Mucosa of stomach (tissue), 1 donor: Measurements from ENCODE around the gene HAUS1.

Experiments used
- H3K27me3 ChIP-seq: one replicate; pipeline ENCODE4 v1.7.0; 2013; ENCODE audit warnings: mild to moderate bottlenecking, low read length; ENCODE audit not compliant: control insufficient read depth, insufficient read depth
- H3K36me3 ChIP-seq: one replicate; pipeline ENCODE4 v1.7.0; 2013; ENCODE audit warnings: low read length; ENCODE audit not compliant: control insufficient read depth, insufficient read depth
- H3K4me1 ChIP-seq: one replicate; pipeline ENCODE4 v1.7.0; 2013; ENCODE audit warnings: mild to moderate bottlenecking, low read length; ENCODE audit not compliant: control insufficient read depth, insufficient read depth
- H3K4me3 ChIP-seq: one replicate; pipeline ENCODE4 v1.7.0; 2013; ENCODE audit warnings: low read length
- H3K9ac ChIP-seq: one replicate; pipeline ENCODE4 v1.7.0; 2013; ENCODE audit warnings: mild to moderate bottlenecking, low read length, moderate library complexity
- H3K9me3 ChIP-seq: one replicate; pipeline ENCODE4 v1.7.0; 2013; ENCODE audit warnings: mild to moderate bottlenecking, low read length, moderate library complexity; ENCODE audit not compliant: control insufficient read depth
- donor health status: Pancreatic carcinoma.

HAUS1 gene, protein sequence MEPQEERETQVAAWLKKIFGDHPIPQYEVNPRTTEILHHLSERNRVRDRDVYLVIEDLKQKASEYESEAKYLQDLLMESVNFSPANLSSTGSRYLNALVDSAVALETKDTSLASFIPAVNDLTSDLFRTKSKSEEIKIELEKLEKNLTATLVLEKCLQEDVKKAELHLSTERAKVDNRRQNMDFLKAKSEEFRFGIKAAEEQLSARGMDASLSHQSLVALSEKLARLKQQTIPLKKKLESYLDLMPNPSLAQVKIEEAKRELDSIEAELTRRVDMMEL

DNA sequence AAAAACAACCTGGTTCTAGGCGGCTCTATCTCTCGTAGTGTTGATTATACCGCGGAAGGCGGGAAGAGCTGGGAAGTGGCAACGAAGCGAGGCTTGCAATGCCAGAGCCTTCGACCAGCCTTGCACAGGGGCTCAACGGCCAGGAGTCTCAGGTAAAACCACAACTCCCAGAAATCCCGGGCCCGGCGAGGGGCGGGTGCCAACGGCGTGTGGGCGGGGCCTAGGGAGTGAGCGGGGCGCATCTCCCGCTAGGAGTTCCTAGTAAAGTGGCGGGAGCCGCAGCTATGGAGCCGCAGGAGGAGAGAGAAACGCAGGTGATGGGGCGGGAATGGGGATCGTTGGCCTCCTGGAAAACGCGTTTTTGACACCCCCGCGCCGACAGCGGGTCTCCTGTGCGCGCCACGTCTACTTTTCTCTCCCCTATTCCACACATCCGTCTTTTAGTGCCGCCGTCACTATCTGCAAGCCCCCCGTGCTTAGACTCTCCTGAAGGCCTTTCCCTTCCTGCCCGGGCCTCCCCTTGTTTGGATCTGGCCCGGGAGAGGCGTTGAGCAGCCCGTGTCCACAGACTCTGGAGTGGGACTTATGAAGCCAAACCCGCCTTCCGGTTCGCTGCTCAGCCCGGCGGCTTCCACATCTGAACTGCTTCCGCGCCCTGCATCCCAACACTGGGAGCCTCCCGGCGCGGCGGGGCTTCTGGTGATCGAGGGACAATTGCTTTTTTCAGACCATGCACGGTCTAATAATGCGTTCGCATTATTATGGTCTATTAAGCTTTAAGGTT lies at the start of gene HAUS1:
Gene HAUS1, plus strand, starts transcription at position 258 of the 784 bp plus-strand sequence. Its CDS starts 27 bp downstream, at position 285.
- Histone ChIP-seq H3K9me3 (no peaks in the 10 kb centered on the region), H3K9ac (peak within 1 kb of the TSS; percentile 71), H3K4me3 (peak within 1 kb of the TSS; percentile 80), H3K36me3 (no peaks in the 10 kb centered on the region), H3K27me3 (no peaks in the 10 kb centered on the region), H3K4me1 (no peaks in the 10 kb centered on the region)

DNA sequence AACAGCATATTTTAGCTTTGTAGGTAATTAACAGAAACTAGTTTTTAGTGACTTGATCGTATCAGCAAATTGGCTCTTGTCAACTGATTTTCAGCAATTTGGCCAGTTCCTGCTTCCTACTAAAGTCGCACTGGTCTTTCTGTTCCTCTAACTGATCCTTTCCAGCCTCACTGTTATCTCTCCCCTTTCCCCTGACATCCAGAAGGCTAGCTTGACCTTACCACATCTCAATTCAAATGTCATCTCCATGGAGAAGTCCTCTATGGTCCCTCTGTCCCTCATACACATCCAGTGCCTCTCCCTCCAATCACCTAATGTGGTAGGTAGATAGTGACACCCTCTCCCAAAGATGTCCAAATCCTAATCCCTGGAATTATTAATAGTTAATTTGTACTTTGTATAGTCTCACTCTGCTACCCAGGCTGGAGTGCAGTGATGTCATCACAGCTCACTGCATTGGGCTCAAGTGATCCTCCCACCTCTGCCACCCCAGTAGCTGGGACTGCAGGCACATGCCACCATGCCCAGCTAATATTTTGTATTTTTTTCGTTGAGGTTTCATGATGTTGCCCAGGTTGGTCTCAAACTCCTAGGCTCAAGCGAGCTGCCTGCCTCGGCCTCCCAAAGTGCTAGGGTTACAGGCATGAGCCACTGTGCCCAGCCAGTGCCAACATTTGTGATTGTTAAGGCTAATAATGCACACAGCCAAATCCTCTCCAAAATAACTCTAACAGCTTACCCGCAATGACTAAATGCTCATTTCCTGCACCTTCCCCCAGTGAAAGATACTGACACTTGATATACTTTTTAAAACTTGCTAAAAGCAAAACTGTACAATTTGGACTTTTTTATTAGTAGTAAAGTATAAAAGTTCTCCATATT lies 49.0 kb upstream of the HAUS1 start:
- H3K9me3 ChIP-seq: no peaks in the 10 kb centered on the region
- H3K4me1 ChIP-seq: no peaks in the 10 kb centered on the region
- H3K27me3 ChIP-seq: no peaks in the 10 kb centered on the region
- no peak overlapping the region for H3K9ac ChIP-seq
- H3K4me3 ChIP-seq: no peak overlapping the region
- H3K36me3 ChIP-seq: no peaks in the 10 kb centered on the region

DNA sequence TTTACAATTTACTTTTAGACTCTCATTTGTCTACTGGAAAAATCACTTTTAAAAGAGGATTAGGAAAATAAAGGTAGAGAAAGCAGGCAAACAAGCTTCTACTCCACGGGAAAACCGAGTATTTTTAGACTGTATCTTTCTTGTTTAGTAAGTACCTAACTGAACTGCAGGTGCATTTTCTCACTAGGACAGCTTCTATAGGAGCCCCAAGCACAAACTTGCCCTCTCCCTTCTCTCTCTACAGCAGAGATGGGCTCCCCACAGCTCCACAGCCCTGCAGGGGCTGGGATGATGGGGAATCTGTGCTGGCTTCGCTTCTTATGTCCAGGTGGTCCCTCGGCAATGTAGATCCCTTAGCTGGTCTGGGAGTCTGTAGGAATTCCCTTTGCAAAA lies 48.4 kb upstream of the HAUS1 start:
- Histone ChIP-seq H3K27me3 (no peaks in the 10 kb centered on the region), H3K9me3 (no peaks in the 10 kb centered on the region), H3K4me1 (no peaks in the 10 kb centered on the region), H3K4me3 (no peak overlapping the region), H3K9ac (no peak overlapping the region), H3K36me3 (no peaks in the 10 kb centered on the region)

DNA sequence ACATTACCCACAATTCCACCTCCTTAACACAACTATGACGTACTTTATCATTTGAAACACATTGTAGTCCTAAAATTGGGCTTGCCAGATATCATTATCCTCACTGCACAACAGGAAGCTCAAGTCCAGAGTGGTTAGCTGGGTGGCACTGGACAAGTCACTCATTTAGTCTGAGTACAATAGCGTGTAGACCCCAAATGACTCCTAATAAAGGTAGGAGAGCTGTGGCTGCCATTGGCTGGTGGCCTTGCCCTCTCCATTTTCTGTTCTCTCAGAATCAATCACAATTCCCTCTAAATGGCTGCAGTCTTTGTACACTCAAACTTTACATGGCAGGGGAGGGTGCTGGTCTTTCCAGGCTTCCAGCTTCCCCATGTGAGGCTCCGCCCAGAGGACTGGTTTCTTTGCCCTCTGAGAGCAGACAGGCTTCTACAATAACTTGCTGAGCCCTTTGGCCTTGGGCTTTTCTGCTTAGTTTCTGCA lies 43.8 kb upstream of the HAUS1 start:
- Histone ChIP-seq H3K4me1 (peaks cover 5% of the 10 kb centered on the region), H3K9ac (no peak overlapping the region), H3K9me3 (no peaks in the 10 kb centered on the region), H3K27me3 (no peaks in the 10 kb centered on the region), H3K4me3 (no peak overlapping the region), H3K36me3 (no peaks in the 10 kb centered on the region)

DNA sequence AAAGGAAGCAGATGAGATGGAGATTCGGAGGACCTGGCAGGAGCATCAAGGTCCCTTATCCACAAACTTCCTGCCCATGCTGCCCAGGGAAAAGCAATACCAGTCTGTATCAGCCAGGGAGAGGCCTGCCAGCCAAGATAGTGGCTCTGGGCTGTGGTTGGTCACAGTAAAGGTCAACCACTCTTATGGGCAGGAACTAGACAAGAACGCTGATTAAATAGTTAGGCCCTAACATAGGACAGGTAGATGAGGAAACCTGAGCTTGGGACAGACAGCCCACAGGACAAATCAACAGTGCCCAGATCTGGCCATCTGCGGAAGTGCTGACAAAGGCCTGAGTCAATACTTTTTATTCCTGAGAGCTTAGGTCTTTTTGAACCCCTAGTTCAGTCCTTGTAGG lies 42.8 kb upstream of the HAUS1 start:
- Histone ChIP-seq H3K9me3 (no peaks in the 10 kb centered on the region), H3K4me1 (peaks cover 5% of the 10 kb centered on the region), H3K36me3 (no peaks in the 10 kb centered on the region), H3K9ac (no peak overlapping the region), H3K4me3 (no peak overlapping the region), H3K27me3 (no peaks in the 10 kb centered on the region)

DNA sequence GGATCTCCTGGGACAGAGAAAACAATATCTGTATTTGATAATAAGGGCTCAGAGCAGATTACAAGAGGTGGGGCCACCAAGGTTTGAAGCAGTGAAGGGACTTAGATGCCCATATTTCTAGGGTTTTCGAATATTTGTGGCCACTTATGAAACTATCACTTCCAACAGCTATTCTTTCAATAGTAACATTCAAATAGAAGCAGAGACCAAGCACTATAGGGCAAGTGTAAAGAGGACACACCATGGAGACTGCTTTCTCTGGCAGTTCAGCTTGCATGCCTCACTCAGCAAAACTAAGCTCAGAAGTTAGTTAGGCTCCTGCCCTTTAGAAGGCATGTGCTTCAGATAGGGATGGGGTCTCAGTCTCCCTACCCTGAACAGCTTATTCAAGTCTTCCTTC lies 42.4 kb upstream of the HAUS1 start:
- no peaks in the 10 kb centered on the region for H3K36me3 ChIP-seq
- no peaks in the 10 kb centered on the region for H3K27me3 ChIP-seq
- H3K4me3 ChIP-seq: no peak overlapping the region
- H3K9ac ChIP-seq: no peak overlapping the region
- H3K9me3 ChIP-seq: no peaks in the 10 kb centered on the region
- peaks cover 5% of the 10 kb centered on the region for H3K4me1 ChIP-seq

DNA sequence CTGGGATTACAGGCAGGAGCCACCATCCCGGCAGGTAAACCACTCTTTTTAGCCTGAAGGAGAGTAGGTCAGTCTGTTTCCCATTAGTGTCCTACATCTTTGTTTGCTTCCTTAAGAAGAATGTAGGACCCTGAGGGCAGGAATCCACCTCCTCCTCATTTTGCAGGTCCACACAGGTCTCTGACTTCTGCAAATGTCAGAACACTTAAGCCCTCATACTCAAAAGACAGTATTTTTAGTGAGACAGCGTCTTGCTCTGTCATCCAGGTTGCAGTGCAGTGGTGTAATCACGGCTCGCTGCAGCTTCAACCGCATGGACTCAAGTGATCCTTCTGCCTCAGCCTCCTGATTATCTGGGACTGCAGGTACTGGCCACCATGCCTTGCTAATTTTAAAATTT lies 41.4 kb upstream of the HAUS1 start:
- H3K4me3 ChIP-seq: no peak overlapping the region
- H3K4me1 ChIP-seq: peaks cover 5% of the 10 kb centered on the region
- H3K36me3 ChIP-seq: no peaks in the 10 kb centered on the region
- no peaks in the 10 kb centered on the region for H3K27me3 ChIP-seq
- no peak overlapping the region for H3K9ac ChIP-seq
- H3K9me3 ChIP-seq: no peaks in the 10 kb centered on the region

DNA sequence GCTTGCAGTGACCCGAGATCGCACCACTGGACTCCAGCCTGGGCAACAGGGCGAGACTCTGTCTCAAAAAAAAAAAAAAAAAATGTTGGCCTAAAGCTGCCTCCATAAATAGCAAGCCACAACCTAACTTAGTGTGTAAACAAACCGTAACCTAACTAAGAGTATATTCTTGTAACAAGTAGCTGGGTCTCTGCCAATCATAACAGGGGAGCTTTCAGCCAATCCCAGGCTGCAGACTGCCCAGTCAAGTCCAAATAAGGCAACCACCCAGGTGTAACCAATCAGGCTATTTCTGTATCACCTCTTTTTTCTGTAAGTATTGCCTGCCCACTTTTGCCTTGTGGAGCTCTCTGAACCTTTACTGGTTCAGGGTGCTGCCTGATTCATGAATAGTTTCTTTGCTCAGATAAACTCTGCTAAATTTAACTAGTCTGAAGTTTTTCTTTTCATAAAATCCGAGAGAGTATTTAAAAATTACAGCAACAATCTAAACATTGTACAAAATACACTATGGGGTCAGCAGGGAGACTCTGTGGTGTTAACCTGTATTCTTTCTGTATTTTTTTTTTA lies 36.7 kb upstream of the HAUS1 start:
- no peak overlapping the region for H3K4me3 ChIP-seq
- no peaks in the 10 kb centered on the region for H3K9me3 ChIP-seq
- H3K36me3 ChIP-seq: no peaks in the 10 kb centered on the region
- peaks cover 9% of the 10 kb centered on the region for H3K27me3 ChIP-seq
- H3K4me1 ChIP-seq: peaks cover 3% of the 10 kb centered on the region
- no peak overlapping the region for H3K9ac ChIP-seq

DNA sequence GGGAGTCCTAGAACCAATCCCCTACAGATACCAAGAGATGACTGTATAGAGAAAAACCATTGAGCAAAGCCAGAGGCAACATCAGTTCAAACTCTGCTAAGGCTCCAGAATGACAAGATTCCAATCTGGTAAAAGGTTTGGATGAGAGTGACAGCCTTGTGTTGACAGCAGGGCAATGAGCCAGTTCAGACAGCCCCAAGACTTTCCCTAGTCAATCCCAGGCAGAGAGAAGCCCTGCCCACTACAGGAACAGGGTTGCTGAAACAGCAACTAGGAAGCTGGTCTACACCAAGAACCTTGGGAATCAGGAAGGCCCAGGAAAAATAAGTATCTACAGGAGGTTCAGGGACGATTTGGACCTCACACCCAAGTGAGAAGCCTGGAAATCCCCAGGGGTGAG lies 35.4 kb upstream of the HAUS1 start:
- no peaks in the 10 kb centered on the region for H3K9me3 ChIP-seq
- peaks cover 9% of the 10 kb centered on the region for H3K27me3 ChIP-seq
- no peak overlapping the region for H3K9ac ChIP-seq
- H3K36me3 ChIP-seq: no peaks in the 10 kb centered on the region
- H3K4me3 ChIP-seq: no peak overlapping the region
- H3K4me1 ChIP-seq: peaks cover 5% of the 10 kb centered on the region

DNA sequence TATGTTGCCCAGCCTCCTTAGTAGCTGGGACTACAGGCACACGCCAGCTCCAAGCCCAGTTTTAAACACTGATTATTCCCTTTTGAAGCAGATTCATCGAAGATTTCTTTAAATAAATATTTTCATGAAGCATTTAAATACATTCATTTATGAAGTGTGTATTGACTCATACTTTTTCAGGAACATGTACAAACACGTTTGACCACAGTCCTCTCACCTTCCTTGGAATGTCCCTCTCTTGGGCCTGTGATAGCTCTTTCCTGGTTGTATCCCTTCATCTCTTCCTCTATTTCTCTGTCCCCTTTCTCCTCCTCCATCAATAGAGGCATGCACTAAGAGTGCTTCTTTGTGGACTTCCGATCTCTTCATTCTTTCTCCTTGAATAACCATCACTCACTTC lies 34.7 kb upstream of the HAUS1 start:
- H3K4me3 ChIP-seq: no peak overlapping the region
- H3K9me3 ChIP-seq: no peaks in the 10 kb centered on the region
- H3K9ac ChIP-seq: no peak overlapping the region
- H3K4me1 ChIP-seq: peaks cover 5% of the 10 kb centered on the region
- H3K36me3 ChIP-seq: no peaks in the 10 kb centered on the region
- peaks cover 9% of the 10 kb centered on the region for H3K27me3 ChIP-seq

DNA sequence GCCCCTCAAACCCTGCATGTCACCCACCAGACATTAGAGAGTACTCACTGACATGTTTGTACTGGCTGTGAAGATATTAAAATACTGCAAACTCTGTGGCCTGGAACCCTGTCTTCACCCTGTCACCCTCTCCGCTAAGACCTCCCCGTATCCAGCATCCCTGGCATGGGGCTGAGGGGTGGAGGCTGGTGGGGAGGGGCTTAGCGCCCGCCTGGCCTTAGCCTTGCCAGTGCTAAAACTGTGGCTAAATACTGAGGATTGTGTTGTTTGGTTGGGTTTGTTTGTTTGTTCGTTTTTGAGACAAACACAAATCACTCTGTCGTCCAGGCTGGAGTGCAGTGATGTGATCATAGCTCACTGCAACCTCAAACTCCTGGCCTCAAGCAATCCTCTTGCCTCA lies 34.0 kb upstream of the HAUS1 start:
- H3K36me3 ChIP-seq: no peaks in the 10 kb centered on the region
- H3K9ac ChIP-seq: no peak overlapping the region
- H3K27me3 ChIP-seq: peaks cover 9% of the 10 kb centered on the region
- no peaks in the 10 kb centered on the region for H3K9me3 ChIP-seq
- H3K4me3 ChIP-seq: no peak overlapping the region
- H3K4me1 ChIP-seq: peaks cover 5% of the 10 kb centered on the region
